ENCODE measurements around the gene MYO7A. TPM values are rescaled to one million over a fixed set of nuclear protein-coding genes. Genes with fewer than 3 reads are reported as not detected.

The MYO7A gene
- total and polyA plus RNA-seq, 2 donors (not counting 3 experiments of a cell fraction or from before 2014, with no cell fraction given): 1.3 to 3.6 TPM

DNA sequence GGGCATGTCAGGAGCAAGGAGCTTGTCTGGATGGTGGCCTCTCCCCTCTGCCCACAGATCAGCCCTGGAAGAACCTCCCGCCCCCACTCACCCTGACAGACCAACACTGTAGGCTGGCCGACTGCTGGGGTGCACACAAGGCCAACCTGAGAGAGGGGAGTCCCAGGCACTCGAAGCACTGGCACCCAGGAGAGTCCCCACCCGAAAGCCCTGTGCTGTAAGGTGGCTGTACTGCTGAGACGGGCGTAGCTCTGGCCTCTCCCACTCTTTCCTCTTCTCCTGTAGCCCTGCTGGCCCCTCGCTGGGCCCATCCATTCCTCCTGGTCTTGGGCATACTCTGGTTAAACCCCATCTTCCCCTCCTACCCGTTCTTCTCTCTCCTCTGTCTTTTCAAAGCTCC, 39.7 kb downstream of the MYO7A start:
- DNase-seq (ENCODE audit: low read depth, low spot score): no peak
- BruUV-seq (replicated peaks): no TSS peak
- no peaks in the 10 kb centered on the region for H3K9me3 ChIP-seq (replicated peaks; ENCODE audit: control insufficient read depth, insufficient read depth, low read length)
- POLR2A ChIA-PET: no interaction called here
- dilution Hi-C loops (cut with MboI; ENCODE audit: extremely low pct_ligation_motif_present, low sequenced_read_pairs): no loop called here
- no peaks in the 10 kb centered on the region for H3K27me3 ChIP-seq (ENCODE audit: control insufficient read depth in 2 of 2, insufficient read depth in 2 of 2, low read length in 2 of 2)
- peaks cover 11% of the 10 kb centered on the region for H3K4me1 ChIP-seq (ENCODE audit: control insufficient read depth, extremely low read depth, insufficient read depth, low read length)
- H3K4me3 ChIP-seq (replicated peaks in 1 of 3; ENCODE audit: insufficient read depth in 1 of 3, low read depth in 1 of 3, low read length in 3 of 3): no peak overlapping the region
- H3K36me3 ChIP-seq (ENCODE audit: control insufficient read depth in 2 of 2, extremely low read depth in 1 of 2, insufficient read depth in 2 of 2, low read length in 2 of 2): no peaks in the 10 kb centered on the region
- no peak for TF ChIP-seq GATA2 (IDR thresholded peaks at IDR 0.05; ENCODE audit: insufficient read depth, insufficient read length, low read depth, low read length)
- TF ChIP-seq POLR2A (IDR thresholded peaks at IDR 0.05; ENCODE audit: low read depth, low read length): no peak
- TF ChIP-seq, protein P1, sequence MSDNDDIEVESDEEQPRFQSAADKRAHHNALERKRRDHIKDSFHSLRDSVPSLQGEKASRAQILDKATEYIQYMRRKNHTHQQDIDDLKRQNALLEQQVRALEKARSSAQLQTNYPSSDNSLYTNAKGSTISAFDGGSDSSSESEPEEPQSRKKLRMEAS (IDR thresholded peaks at IDR 0.05; ENCODE audit: insufficient read depth, insufficient read length): no peak
- no peak for TF ChIP-seq MYC (IDR thresholded peaks at IDR 0.05; ENCODE audit: low read depth, low read length)
- no peak for TF ChIP-seq JUN (IDR thresholded peaks at IDR 0.05; ENCODE audit: borderline replicate concordance, insufficient read depth, insufficient read length, low read depth)
- no peak for TF ChIP-seq EZH2 (IDR thresholded peaks at IDR 0.05; ENCODE audit: borderline replicate concordance, low read depth, low read length, severe bottlenecking)
- TF ChIP-seq FOS (IDR thresholded peaks at IDR 0.05; ENCODE audit: borderline replicate concordance, insufficient read depth, low read length): no peak
- no peak for TF ChIP-seq POLR2AphosphoS5 (IDR thresholded peaks at IDR 0.05; ENCODE audit: insufficient read depth, low read depth, low read length)
- TF ChIP-seq, protein P2, sequence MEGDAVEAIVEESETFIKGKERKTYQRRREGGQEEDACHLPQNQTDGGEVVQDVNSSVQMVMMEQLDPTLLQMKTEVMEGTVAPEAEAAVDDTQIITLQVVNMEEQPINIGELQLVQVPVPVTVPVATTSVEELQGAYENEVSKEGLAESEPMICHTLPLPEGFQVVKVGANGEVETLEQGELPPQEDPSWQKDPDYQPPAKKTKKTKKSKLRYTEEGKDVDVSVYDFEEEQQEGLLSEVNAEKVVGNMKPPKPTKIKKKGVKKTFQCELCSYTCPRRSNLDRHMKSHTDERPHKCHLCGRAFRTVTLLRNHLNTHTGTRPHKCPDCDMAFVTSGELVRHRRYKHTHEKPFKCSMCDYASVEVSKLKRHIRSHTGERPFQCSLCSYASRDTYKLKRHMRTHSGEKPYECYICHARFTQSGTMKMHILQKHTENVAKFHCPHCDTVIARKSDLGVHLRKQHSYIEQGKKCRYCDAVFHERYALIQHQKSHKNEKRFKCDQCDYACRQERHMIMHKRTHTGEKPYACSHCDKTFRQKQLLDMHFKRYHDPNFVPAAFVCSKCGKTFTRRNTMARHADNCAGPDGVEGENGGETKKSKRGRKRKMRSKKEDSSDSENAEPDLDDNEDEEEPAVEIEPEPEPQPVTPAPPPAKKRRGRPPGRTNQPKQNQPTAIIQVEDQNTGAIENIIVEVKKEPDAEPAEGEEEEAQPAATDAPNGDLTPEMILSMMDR (IDR thresholded peaks at IDR 0.05; ENCODE audit: extremely low read depth in 1 of 2, insufficient read depth in 1 of 2, low read depth in 1 of 2, low read length in 2 of 2): no peak
- no peaks in the 10 kb centered on the region for H4K20me1 ChIP-seq (replicated peaks; ENCODE audit: control insufficient read depth, extremely low read depth, insufficient read depth, low read length)
- intact Hi-C loops (cut with micrococcal nuclease): no loop called here
- no peaks in the 10 kb centered on the region for H3K79me2 ChIP-seq (ENCODE audit: control insufficient read depth, insufficient read depth, low read length)
- no peak overlapping the region for H3K9ac ChIP-seq (replicated peaks; ENCODE audit: extremely low read depth, insufficient read depth, low read length)
- no peak overlapping the region for H3K27ac ChIP-seq (ENCODE audit: insufficient read depth, low read depth, low read length)
- H3K4me2 ChIP-seq (ENCODE audit: insufficient read depth, low read length): no peak overlapping the region
- FAIRE-seq: no peak
- no peaks in the 10 kb centered on the region for H3K9me1 ChIP-seq (replicated peaks; ENCODE audit: control insufficient read depth, extremely low read depth, insufficient read depth, low read length)
- CTCF ChIA-PET: interaction anchor here (1.0 to 4.0 kb wide), 5 partner anchors 8 to 77 kb away, joined by 3 to 18 read pairs (median 4); partner anchors contain the start of gene MYO7A
- H2AFZ ChIP-seq (ENCODE audit: low read depth, low read length): peak overlapping the region; percentile 39

Data from endothelial cell of umbilical vein (primary cell).